Peyer's patch (tissue), 4 donors: ENCODE measurements around the gene SEMA3F. TPM values are rescaled to one million over a fixed set of nuclear protein-coding genes. Genes with fewer than 3 reads are reported as not detected.

Experiments
- DNase-seq, 3 donors: peaks; one replicate each; pipeline ENCODE4 v3.0.0-alpha.2; 2017 to 2019
- H3K27ac ChIP-seq, 4 donors: fragments of 200-600 bp; sonication (generic); one replicate each; pipeline ENCODE4 v1.5.1; 2016 to 2019
- H3K27me3 ChIP-seq, 2 donors: fragments of 200-600 bp; sonication (generic); one replicate each; pipeline ENCODE4 v1.5.1; 2019
- H3K36me3 ChIP-seq, 3 donors: fragments of 200-600 bp; sonication (generic); one replicate each; pipeline ENCODE4 v1.5.1; 2016 to 2019
- H3K4me1 ChIP-seq, 4 donors: fragments of 200-600 bp; sonication (generic); one replicate each; pipeline ENCODE4 v1.5.1; 2016 to 2019
- H3K4me3 ChIP-seq, 4 donors: fragments of 200-600 bp; sonication (generic); 1 replicate in 3 of 4; 2 replicates in 1 of 4; pipeline ENCODE4 v1.5.1; 2016 to 2019; ENCODE audit warnings: mild to moderate bottlenecking in 1 of 4
- H3K9me3 ChIP-seq, 4 donors: fragments of 200-600 bp; sonication (generic); one replicate each; pipeline ENCODE4 v1.5.1; 2016 to 2019; ENCODE audit warnings: mild to moderate bottlenecking in 1 of 4
- POLR2A ChIP-seq, 2 donors: fragments of 450-650 bp; IDR thresholded peaks; one replicate each; pipeline ENCODE4 v1.5.1; 2017; ENCODE audit warnings: antibody characterized with exemption in 2 of 2, mild to moderate bottlenecking in 2 of 2, moderate library complexity in 2 of 2
- total RNA-seq, 4 donors: library from RNA; depleted of rRNA; stranded (reverse); fragments of >200 nt; gene quantifications; one replicate each; pipeline ENCODE4 v1.1.0, GENCODE V29; 2016
- TF ChIP-seq, protein P1 (sequence below), 6 experiments: fragments of 450-650 bp in 4 of 6; fragments of 200-600 bp in 2 of 6; sonication (generic) in 1 of 6; IDR thresholded peaks; one replicate each; pipeline ENCODE4 v1.5.1; 2017 to 2019; ENCODE audit warnings: antibody characterized with exemption in 6 of 6, mild to moderate bottlenecking in 3 of 6, moderate library complexity in 1 of 6

Gene SEMA3F
- total RNA-seq, 4 donors from 2014 or later = 21.2 to 41.0 (median 23.2) TPM

DNA sequence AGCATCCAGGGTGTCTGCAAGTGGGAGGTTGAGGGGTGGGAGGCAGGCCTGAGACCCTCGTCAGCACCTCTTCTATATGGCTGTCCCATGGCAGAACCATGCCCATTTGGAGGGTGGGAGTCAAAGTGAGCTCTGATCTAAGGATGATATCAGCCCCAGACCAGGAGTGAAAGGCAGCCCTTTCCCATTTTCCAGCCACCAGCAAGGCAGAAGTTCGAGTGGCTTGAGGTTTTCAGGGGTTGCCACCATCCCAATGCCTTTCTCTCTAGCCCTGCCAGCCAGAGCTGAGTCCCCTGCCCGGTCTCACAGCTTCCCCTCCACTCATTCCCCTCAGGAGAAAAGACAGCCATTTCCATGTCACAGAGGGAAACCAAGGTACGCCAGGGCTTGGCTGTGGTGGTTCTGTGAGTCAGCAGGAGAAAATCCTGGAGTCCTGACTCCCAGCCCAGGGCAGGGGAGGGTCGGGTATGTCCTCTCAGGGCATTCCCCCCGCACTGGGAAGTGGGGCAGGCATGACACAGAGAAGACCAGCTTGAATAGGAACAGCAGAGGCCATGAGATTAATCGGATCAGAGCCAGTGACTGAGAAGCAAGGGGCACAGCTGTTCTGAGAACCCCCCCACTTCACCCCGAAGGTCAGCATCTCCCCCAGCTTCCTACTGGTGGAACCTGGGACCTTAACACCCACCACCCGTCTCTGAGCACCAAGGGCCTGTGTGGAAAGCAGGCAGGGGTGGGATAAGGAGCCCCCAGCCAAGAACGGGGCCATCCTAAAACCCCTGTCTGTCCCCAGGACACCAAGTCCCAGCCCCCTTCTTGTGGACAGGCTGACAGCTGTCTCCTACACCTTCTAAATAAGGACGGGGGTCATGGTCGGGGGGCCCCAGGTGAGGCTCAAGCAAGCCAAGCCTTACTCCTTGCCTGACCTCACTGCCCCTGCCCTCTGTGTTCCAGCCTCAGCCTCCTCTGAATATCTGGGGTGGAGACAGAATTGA lies 49.0 kb downstream of the SEMA3F start:
- Histone ChIP-seq H3K4me1 (peaks cover 4 to 18% (median 11%) of the 10 kb centered on the region in 4 donors), H3K27me3 (peaks cover 0 to 23% of the 10 kb centered on the region in 2 donors), H3K9me3 (no peaks in the 10 kb centered on the region), H3K4me3 (no peak overlapping the region), H3K36me3 (no peaks in the 10 kb centered on the region), H3K27ac (no peak overlapping the region)
- TF ChIP-seq, protein P1, sequence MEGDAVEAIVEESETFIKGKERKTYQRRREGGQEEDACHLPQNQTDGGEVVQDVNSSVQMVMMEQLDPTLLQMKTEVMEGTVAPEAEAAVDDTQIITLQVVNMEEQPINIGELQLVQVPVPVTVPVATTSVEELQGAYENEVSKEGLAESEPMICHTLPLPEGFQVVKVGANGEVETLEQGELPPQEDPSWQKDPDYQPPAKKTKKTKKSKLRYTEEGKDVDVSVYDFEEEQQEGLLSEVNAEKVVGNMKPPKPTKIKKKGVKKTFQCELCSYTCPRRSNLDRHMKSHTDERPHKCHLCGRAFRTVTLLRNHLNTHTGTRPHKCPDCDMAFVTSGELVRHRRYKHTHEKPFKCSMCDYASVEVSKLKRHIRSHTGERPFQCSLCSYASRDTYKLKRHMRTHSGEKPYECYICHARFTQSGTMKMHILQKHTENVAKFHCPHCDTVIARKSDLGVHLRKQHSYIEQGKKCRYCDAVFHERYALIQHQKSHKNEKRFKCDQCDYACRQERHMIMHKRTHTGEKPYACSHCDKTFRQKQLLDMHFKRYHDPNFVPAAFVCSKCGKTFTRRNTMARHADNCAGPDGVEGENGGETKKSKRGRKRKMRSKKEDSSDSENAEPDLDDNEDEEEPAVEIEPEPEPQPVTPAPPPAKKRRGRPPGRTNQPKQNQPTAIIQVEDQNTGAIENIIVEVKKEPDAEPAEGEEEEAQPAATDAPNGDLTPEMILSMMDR (IDR thresholded peaks at IDR 0.05) = no peak
- TF ChIP-seq POLR2A (IDR thresholded peaks at IDR 0.05) = no peak
- no peak for DNase-seq

DNA sequence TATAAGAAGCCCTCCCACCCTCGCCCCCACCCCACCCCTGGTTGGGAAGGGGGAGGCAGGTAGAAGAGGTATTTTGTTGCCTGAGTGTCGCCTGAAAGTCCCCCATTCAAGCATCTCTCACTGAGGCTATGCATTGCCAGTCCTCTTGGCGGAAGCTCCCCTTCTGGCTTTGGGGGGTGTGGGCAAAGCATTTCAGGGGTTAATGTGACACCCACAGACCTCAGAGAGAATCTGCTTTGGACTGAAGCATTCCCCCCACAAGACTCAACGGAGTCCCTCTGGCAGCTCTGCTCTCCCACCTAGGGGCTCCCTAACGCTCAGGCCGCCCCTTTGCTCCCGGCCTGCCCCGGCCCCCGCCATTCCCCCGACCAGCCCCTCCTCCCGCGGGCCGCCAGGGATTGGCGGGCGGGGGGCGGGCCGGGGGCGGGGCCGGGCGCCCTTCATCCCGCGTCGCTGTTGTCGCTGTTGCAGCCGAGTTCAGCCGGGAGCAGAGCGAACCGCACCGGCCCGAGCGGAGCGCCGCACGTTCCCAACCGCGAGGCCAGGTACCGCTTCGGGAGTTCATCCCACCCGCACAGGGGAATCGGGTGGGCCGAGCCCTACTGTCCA lies 49.8 kb downstream of the SEMA3F start, which contains the start of gene SLC38A3:
SLC38A3 (plus strand) TSS at position 468 of the 609 bp plus-strand sequence. CDS start 8,929 bp downstream, outside the sequence.
- Histone ChIP-seq H3K36me3 (no peaks in the 10 kb centered on the region), H3K4me3 (peak within 1 kb of the TSS; percentile 15 to 49 (median 38)), H3K27ac (no peak within 1 kb of the TSS), H3K9me3 (no peaks in the 10 kb centered on the region), H3K27me3 (peaks cover 0 to 23% of the 10 kb centered on the region in 2 donors), H3K4me1 (peaks cover 4 to 18% (median 11%) of the 10 kb centered on the region in 4 donors)
- TF ChIP-seq, protein P1 (IDR thresholded peaks at IDR 0.05) = no peak
- no peak for TF ChIP-seq POLR2A (IDR thresholded peaks at IDR 0.05)
- DNase-seq = no peak

DNA sequence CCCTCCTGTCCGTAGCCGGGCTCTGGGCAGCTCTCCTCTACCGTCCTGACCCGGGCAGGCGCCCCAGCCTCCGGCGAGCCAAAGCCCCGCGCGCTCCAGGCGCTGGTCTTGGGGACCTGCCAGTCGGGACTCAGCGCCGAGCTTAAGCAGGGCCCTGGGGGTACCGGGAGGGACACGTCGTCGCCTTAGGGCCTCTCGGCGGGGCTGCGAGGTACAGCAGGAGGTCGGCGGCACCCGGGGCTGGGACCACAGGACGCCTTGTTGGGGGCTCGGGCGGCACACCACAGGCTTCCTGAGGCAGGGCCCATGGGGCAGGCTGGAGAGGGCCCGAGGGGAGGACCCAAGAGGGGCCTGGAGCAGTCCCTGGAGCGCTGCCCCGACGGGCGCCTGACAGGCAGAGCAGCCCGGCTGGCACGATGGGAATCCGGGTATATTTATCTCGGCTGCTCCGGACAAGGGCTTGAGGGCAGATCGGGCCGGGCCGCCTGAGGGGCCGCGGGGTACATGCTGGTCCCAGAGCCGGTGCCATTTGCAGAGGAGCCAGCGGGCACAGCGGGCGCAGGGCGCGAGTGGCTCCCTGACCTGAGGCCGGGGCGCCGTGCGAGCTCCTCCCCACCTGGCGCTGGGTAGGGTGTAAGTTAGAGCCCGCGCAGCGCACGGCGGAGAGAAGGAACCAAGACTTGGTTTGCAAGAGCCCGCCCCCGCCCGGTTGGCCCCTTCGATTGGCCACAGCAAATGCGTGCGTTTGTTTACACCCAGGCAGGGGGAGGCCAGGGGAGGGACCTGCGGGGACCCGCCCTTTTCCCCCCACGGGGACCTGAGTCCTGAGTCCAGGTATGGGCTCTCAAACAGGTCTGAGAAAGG lies 50.5 kb downstream of the SEMA3F start:
- peak; percentile 27 to 66 (median 60) for DNase-seq
- no peak for TF ChIP-seq POLR2A (IDR thresholded peaks at IDR 0.05)
- TF ChIP-seq, protein P1 (IDR thresholded peaks at IDR 0.05) = no peak
- H3K4me1 ChIP-seq = peaks cover 4 to 18% (median 11%) of the 10 kb centered on the region in 4 donors

DNA sequence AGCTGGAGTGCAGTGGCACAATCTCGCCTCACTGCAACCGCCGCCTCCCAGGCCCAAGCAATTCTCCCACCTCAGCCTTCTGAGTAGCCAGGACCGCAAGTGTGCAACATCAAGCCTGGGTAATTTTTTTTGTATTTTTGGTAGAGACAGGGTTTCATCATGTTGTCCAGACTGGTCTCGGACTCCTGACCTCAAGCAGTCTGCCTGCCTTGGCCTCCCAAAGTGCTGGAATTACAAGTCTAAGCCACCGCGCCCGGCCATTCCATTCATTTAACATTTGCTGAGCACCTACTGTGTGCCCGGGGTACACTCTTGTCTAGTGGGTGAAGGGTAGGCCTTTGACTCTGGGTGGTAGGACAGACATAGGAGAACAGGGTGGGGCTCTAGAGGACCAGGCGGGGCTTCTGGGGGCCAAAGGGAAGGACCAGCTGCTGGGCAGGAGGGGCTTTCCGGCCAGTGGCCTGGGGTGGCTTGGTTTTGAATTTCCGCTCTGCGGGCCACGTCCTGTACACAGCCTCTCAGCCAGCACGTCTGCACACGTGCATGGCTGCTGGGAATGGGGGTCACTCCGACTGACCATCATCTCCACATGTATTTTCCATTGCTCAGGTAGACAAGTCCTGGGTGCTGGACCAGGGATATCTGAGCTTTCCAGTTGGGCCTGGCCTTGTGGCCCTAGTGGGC lies 52.4 kb downstream of the SEMA3F start:
- Histone ChIP-seq H3K4me1 (peaks cover 4 to 23% (median 11%) of the 10 kb centered on the region in 4 donors), H3K27ac (no peak overlapping the region), H3K36me3 (no peaks in the 10 kb centered on the region), H3K27me3 (peaks cover 0 to 23% of the 10 kb centered on the region in 2 donors), H3K4me3 (no peak overlapping the region), H3K9me3 (no peaks in the 10 kb centered on the region)
- no peak for DNase-seq
- TF ChIP-seq, protein P1 (IDR thresholded peaks at IDR 0.05) = no peak
- TF ChIP-seq POLR2A (IDR thresholded peaks at IDR 0.05) = no peak

More for the DNA sequence above, 50.5 kb downstream of the SEMA3F start:
- Histone ChIP-seq H3K27ac (no peak overlapping the region), H3K4me3 (peak overlapping the region; percentile 15 to 49 (median 38)), H3K9me3 (no peaks in the 10 kb centered on the region), H3K27me3 (peaks cover 0 to 23% of the 10 kb centered on the region in 2 donors), H3K36me3 (no peaks in the 10 kb centered on the region)
